SK-N-SH (cell line): ENCODE data around the gene ADAMTSL1. TPM values are rescaled to one million over a fixed set of nuclear protein-coding genes. Genes with fewer than 3 reads are reported as not detected.

ENCODE experiments used
- CTCF ChIA-PET: fragments of 300-600, 350-600 bp; formaldehyde crosslinking; extraction: SDS; loops from one replicate; lab custom pipeline; 2021; lab: Yijun Ruan, JAX
- POLR2A ChIA-PET: fragments of 350-600 bp; sonication (Branson Sonifier 250); formaldehyde crosslinking; extraction: SDS; loops from one replicate; lab custom pipeline; 2020; ENCODE audit warnings: antibody characterized with exemption, inconsistent platforms; lab: Yijun Ruan, JAX
- DNase-seq: peaks from one replicate; pipeline ENCODE4 v3.0.0; 2012
- H2AFZ ChIP-seq: fragments of 200-600 bp; sonication (generic); 2 replicates; pipeline ENCODE4 v1.8.1; 2016; ENCODE audit warnings: antibody characterized with exemption, mild to moderate bottlenecking, low read depth
- H3F3A ChIP-seq: fragments of 200-600 bp; sonication (generic); replicated peaks from 2 replicates; pipeline ENCODE3; 2016; ENCODE audit warnings: antibody characterized with exemption, mild to moderate bottlenecking; ENCODE audit not compliant: insufficient read depth
- H3K27ac ChIP-seq, 2 experiments: fragments of 200-500 bp in 1 of 2; fragments of 200-600 bp in 1 of 2; sonication (Bioruptor generic) in 1 of 2; sonication (generic), shearing (Covaris generic) in 1 of 2; 2 replicates each; pipeline versions ENCODE4 v1.5.1 to v1.6.1; 2014 to 2016; ENCODE audit warnings: low read depth in 2 of 2, inconsistent platforms in 1 of 2, low read length in 1 of 2, mild to moderate bottlenecking in 1 of 2, mixed read lengths in 1 of 2
- H3K27me3 ChIP-seq: fragments of 200-600 bp; sonication (generic), shearing (Covaris generic); 2 replicates; pipeline ENCODE4 v1.6.1; 2016; ENCODE audit warnings: mixed run types; ENCODE audit not compliant: insufficient read depth
- H3K36me3 ChIP-seq, 2 experiments: fragments of 200-500 bp in 1 of 2; fragments of 200-600 bp in 1 of 2; sonication (Bioruptor generic) in 1 of 2; sonication (generic) in 1 of 2; replicated peaks in 1 of 2; 2 replicates each; pipeline versions ENCODE3 to v1.5.1; 2014 to 2016; ENCODE audit warnings: low read length in 1 of 2, mild to moderate bottlenecking in 1 of 2; ENCODE audit not compliant: insufficient read depth in 2 of 2, control insufficient read depth in 1 of 2
- H3K4me1 ChIP-seq, 2 experiments: fragments of 200-500 bp in 1 of 2; fragments of 200-600 bp in 1 of 2; sonication (Bioruptor generic) in 1 of 2; sonication (generic), shearing (Covaris generic) in 1 of 2; 2 replicates each; pipeline versions ENCODE4 v1.5.1 to v1.6.1; 2014 to 2016; ENCODE audit warnings: low read depth in 1 of 2, low read length in 1 of 2, mixed run types in 1 of 2; ENCODE audit not compliant: insufficient read depth in 2 of 2, control insufficient read depth in 1 of 2
- H3K4me2 ChIP-seq: fragments of 200-600 bp; sonication (generic), shearing (Covaris generic); 2 replicates; pipeline ENCODE4 v1.6.1; 2017; ENCODE audit warnings: mixed run types
- H3K4me3 ChIP-seq, 2 experiments: fragments of 200-500 bp in 1 of 2; fragments of 200-600 bp in 1 of 2; sonication (Bioruptor generic) in 1 of 2; sonication (generic), shearing (Covaris generic) in 1 of 2; 2 replicates each; pipeline versions ENCODE4 v1.5.1 to v1.8.1; 2014 to 2016; ENCODE audit warnings: low read depth in 2 of 2, inconsistent platforms in 1 of 2, low read length in 1 of 2, mild to moderate bottlenecking in 1 of 2, mixed read lengths in 1 of 2, moderate library complexity in 1 of 2
- H3K79me2 ChIP-seq: fragments of 200-600 bp; sonication (generic); 2 replicates; pipeline ENCODE4 v1.8.1; 2017; ENCODE audit warnings: mild to moderate bottlenecking; ENCODE audit not compliant: insufficient read depth
- H3K9ac ChIP-seq: fragments of 200-600 bp; sonication (generic); 2 replicates; pipeline ENCODE4 v1.6.1; 2017; ENCODE audit warnings: mixed run types
- H3K9me2 ChIP-seq: fragments of 200-600 bp; sonication (generic); 2 replicates; pipeline ENCODE4 v1.6.1; 2017; ENCODE audit warnings: mixed run types
- H3K9me3 ChIP-seq: fragments of 200-600 bp; sonication (generic); 2 replicates; pipeline ENCODE4 v1.6.1; 2017; ENCODE audit warnings: mixed run types, mild to moderate bottlenecking, moderate library complexity
- H4K20me1 ChIP-seq: fragments of 200-600 bp; sonication (generic); 2 replicates; pipeline ENCODE4 v1.6.1; 2017; ENCODE audit warnings: mild to moderate bottlenecking, mixed run types; ENCODE audit not compliant: insufficient read depth
- ELF1 ChIP-seq: IDR thresholded peaks from 2 replicates; pipeline ENCODE4 v1.4.0; 2012
- FOXJ3 ChIP-seq: sonication (generic); formaldehyde crosslinking; IDR thresholded peaks from 2 replicates; pipeline ENCODE4 v1.5.1; 2020; ENCODE audit warnings: mild to moderate bottlenecking, missing genetic modification reagents
- FOXM1 ChIP-seq: IDR thresholded peaks from 2 replicates; pipeline ENCODE4 v1.4.0; 2012; ENCODE audit warnings: low read depth, mild to moderate bottlenecking
- JUND ChIP-seq: IDR thresholded peaks from 2 replicates; pipeline ENCODE4 v1.4.0; 2012
- MXI1 ChIP-seq: IDR thresholded peaks from 2 replicates; pipeline ENCODE4 v1.6.1; 2012; ENCODE audit warnings: mild to moderate bottlenecking, low read depth, low read length, improper control_type of control experiment
- NFIC ChIP-seq: IDR thresholded peaks from 2 replicates; pipeline ENCODE4 v1.4.0; 2012; ENCODE audit warnings: borderline replicate concordance
- NRF1 ChIP-seq: IDR thresholded peaks from 2 replicates; pipeline ENCODE4 v1.6.1; 2012; ENCODE audit warnings: low read depth, mild to moderate bottlenecking, low read length
- POLR2AphosphoS5 ChIP-seq: IDR thresholded peaks from 2 replicates; pipeline ENCODE4 v1.6.1; 2012; ENCODE audit warnings: low read depth, low read length
- RAD21 ChIP-seq: IDR thresholded peaks from 2 replicates; pipeline ENCODE4 v1.6.1; 2012; ENCODE audit warnings: mild to moderate bottlenecking, low read length
- RCOR1 ChIP-seq: fragments of 150-350 bp; IDR thresholded peaks from 2 replicates; pipeline ENCODE4 v1.6.1; 2017; ENCODE audit warnings: antibody characterized with exemption, low read length
- RFX5 ChIP-seq: IDR thresholded peaks from 2 replicates; pipeline ENCODE4 v1.6.1; 2012; ENCODE audit warnings: mild to moderate bottlenecking, improper control_type of control experiment, low read length
- SMC3 ChIP-seq: IDR thresholded peaks from 2 replicates; pipeline ENCODE4 v1.6.1; 2012; ENCODE audit warnings: low read depth, low read length, improper control_type of control experiment
- TAF1 ChIP-seq: IDR thresholded peaks from 2 replicates; pipeline ENCODE4 v1.6.1; 2012; ENCODE audit warnings: low read depth, mild to moderate bottlenecking, low read length, moderate library complexity, borderline replicate concordance
- TCF12 ChIP-seq: IDR thresholded peaks from 2 replicates; pipeline ENCODE4 v1.4.0; 2012
- TEAD4 ChIP-seq: IDR thresholded peaks from 2 replicates; pipeline ENCODE4 v1.4.0; 2012; ENCODE audit warnings: mild to moderate bottlenecking, borderline replicate concordance; ENCODE audit not compliant: insufficient read depth
- YY1 ChIP-seq: IDR thresholded peaks from 2 replicates; pipeline ENCODE4 v1.4.0; 2012; ENCODE audit warnings: low read depth, mild to moderate bottlenecking
- WGBS: methylation state at CpG from one replicate; pipeline ENCODE4 v1.1.6; 2017; ENCODE audit warnings: low lambda C conversion rate; 5-methylcytosine and 5-hydroxymethylcytosine counted together
- polyA plus RNA-seq, 3 experiments: library from polyadenylated mRNA; depleted of rRNA; stranded (reverse); fragments of >200 nt; gene quantifications; 2 replicates each; pipeline ENCODE4 v1.2.3, GENCODE V29; 2012
- TF ChIP-seq, protein P1 (sequence below): IDR thresholded peaks from 2 replicates; pipeline ENCODE4 v1.4.0; 2012; ENCODE audit warnings: low read depth, borderline replicate concordance
- TF ChIP-seq, protein P2 (sequence below): IDR thresholded peaks from 2 replicates; pipeline ENCODE4; 2012
- TF ChIP-seq, protein P3 (sequence below): fragments of 200-600 bp; sonication (generic); IDR thresholded peaks from 2 replicates; pipeline ENCODE4 v1.6.1; 2017; ENCODE audit warnings: antibody characterized with exemption, mild to moderate bottlenecking, moderate library complexity
- TF ChIP-seq, protein P4 (sequence below): IDR thresholded peaks from 2 replicates; pipeline ENCODE4 v1.4.0; 2012; ENCODE audit warnings: low read depth
- TF ChIP-seq, protein P5 (sequence below): fragments of 150-350 bp; IDR thresholded peaks from 2 replicates; pipeline ENCODE4 v1.6.1; 2016; ENCODE audit warnings: mild to moderate bottlenecking, low read depth, low read length
- TF ChIP-seq, protein P6 (sequence below): IDR thresholded peaks from 2 replicates; pipeline ENCODE4 v1.6.1; 2012; ENCODE audit warnings: mild to moderate bottlenecking, low read depth, low read length, moderate library complexity

The ADAMTSL1 gene
- polyA plus RNA-seq, 1 of the 3 experiments (the other 2 are of a cell fraction): 114 TPM

DNA sequence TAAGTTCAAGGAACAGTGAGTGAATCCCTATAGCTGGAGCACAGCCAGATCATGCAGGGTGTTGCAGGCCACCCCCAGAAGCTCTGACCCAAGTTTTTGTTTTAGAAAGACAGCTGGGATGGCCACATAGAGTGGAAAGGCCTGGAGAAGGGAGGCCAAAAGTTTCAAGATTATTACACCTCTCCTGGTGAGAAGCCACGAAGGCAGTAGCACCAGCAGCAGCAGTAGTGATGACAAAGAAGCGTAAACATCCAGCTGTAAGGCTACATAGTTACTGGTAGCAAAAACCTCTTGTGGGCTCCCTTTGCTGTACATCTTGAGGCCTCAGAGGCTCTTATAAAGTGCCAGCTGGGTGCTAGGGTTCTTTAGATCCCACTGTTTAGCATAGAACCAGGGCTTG, 11.8 kb downstream of the ADAMTSL1 start:
- no peak overlapping the region for H2AFZ ChIP-seq
- no peaks in the 10 kb centered on the region for H3K9me2 ChIP-seq
- H3K36me3 ChIP-seq: peaks cover 0 to 41% of the 10 kb centered on the region in 2 experiments
- H3K9ac ChIP-seq: no peak overlapping the region
- H3K9me3 ChIP-seq: no peaks in the 10 kb centered on the region
- H3K4me3 ChIP-seq: no peak overlapping the region
- peak overlapping the region in 1 of 2 experiments; percentile 100; a peak in 2 of 4 replicates for H3K27ac ChIP-seq
- no peak overlapping the region for H3K4me2 ChIP-seq
- peaks cover 2 to 27% of the 10 kb centered on the region in 2 experiments for H3K4me1 ChIP-seq
- TF ChIP-seq FOXM1: no peak
- no peak for TF ChIP-seq SMC3
- TF ChIP-seq, protein P1, sequence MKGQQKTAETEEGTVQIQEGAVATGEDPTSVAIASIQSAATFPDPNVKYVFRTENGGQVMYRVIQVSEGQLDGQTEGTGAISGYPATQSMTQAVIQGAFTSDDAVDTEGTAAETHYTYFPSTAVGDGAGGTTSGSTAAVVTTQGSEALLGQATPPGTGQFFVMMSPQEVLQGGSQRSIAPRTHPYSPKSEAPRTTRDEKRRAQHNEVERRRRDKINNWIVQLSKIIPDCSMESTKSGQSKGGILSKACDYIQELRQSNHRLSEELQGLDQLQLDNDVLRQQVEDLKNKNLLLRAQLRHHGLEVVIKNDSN: no peak
- no peak for TF ChIP-seq TEAD4
- TF ChIP-seq RFX5: no peak
- TF ChIP-seq TCF12: no peak
- no peak for TF ChIP-seq MXI1
- TF ChIP-seq NFIC: no peak
- no peak for TF ChIP-seq NRF1
- TF ChIP-seq, protein P2, sequence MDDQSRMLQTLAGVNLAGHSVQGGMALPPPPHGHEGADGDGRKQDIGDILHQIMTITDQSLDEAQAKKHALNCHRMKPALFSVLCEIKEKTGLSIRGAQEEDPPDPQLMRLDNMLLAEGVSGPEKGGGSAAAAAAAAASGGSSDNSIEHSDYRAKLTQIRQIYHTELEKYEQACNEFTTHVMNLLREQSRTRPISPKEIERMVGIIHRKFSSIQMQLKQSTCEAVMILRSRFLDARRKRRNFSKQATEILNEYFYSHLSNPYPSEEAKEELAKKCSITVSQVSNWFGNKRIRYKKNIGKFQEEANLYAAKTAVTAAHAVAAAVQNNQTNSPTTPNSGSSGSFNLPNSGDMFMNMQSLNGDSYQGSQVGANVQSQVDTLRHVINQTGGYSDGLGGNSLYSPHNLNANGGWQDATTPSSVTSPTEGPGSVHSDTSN: no peak
- TF ChIP-seq YY1: no peak
- TF ChIP-seq, protein P3, sequence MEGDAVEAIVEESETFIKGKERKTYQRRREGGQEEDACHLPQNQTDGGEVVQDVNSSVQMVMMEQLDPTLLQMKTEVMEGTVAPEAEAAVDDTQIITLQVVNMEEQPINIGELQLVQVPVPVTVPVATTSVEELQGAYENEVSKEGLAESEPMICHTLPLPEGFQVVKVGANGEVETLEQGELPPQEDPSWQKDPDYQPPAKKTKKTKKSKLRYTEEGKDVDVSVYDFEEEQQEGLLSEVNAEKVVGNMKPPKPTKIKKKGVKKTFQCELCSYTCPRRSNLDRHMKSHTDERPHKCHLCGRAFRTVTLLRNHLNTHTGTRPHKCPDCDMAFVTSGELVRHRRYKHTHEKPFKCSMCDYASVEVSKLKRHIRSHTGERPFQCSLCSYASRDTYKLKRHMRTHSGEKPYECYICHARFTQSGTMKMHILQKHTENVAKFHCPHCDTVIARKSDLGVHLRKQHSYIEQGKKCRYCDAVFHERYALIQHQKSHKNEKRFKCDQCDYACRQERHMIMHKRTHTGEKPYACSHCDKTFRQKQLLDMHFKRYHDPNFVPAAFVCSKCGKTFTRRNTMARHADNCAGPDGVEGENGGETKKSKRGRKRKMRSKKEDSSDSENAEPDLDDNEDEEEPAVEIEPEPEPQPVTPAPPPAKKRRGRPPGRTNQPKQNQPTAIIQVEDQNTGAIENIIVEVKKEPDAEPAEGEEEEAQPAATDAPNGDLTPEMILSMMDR: no peak
- H3F3A ChIP-seq: peaks cover 53% of the 10 kb centered on the region
- H3K79me2 ChIP-seq: peaks cover 83% of the 10 kb centered on the region
- ChIA-PET CTCF (no interaction called here), POLR2A (no interaction called here)
- WGBS: 100% methylated on average over 2 of the region's 2 CpGs
- H3K27me3 ChIP-seq: no peaks in the 10 kb centered on the region
- no peak for DNase-seq
- H4K20me1 ChIP-seq: no peaks in the 10 kb centered on the region

DNA sequence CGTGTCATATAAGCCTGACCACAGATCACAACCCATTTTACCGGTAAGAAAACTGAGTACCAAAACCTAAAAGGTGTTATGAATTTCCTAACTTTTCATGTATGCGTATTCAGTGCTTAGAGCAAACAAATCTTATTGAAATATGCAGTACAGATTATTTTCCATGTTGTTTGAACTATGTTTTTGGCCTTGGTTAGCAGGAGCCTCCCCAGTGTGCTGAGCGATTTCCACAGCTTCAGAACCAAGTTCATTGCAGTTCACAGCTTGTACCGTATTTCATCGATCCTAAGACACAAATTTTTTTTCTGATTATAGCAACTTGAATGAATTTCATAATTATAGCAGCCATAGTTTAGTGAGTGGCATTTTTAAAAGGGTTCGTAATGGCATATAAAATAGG, 13.7 kb downstream of the ADAMTSL1 start:
- Histone ChIP-seq H2AFZ (no peak overlapping the region), H3K9me3 (no peaks in the 10 kb centered on the region), H3K36me3 (peaks cover 0 to 28% of the 10 kb centered on the region in 2 experiments), H3K9me2 (no peaks in the 10 kb centered on the region), H3K9ac (no peak overlapping the region), H3F3A (peaks cover 66% of the 10 kb centered on the region), H3K4me3 (no peak overlapping the region), H3K79me2 (peaks cover 77% of the 10 kb centered on the region), H4K20me1 (no peaks in the 10 kb centered on the region), H3K27ac (peak overlapping the region in 1 of 2 experiments; percentile 100; a peak in 2 of 4 replicates), H3K4me2 (no peak overlapping the region), H3K4me1 (peaks cover 4 to 39% of the 10 kb centered on the region in 2 experiments), H3K27me3 (no peaks in the 10 kb centered on the region)
- POLR2A ChIA-PET: no interaction called here
- 89% methylated on average over 7 of the region's 7 CpGs for WGBS
- CTCF ChIA-PET: interaction anchor here (0.6 kb wide), 1 partner anchor 25 kb away, joined by 3 read pairs; no protein-coding TSS in a partner anchor
- no peak for DNase-seq
- TF ChIP-seq, protein P4, sequence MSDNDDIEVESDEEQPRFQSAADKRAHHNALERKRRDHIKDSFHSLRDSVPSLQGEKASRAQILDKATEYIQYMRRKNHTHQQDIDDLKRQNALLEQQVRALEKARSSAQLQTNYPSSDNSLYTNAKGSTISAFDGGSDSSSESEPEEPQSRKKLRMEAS: no peak
- TF ChIP-seq, protein P5, sequence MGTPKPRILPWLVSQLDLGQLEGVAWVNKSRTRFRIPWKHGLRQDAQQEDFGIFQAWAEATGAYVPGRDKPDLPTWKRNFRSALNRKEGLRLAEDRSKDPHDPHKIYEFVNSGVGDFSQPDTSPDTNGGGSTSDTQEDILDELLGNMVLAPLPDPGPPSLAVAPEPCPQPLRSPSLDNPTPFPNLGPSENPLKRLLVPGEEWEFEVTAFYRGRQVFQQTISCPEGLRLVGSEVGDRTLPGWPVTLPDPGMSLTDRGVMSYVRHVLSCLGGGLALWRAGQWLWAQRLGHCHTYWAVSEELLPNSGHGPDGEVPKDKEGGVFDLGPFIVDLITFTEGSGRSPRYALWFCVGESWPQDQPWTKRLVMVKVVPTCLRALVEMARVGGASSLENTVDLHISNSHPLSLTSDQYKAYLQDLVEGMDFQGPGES: no peak
- TF ChIP-seq TAF1: no peak
- TF ChIP-seq RAD21: no peak
- no peak for TF ChIP-seq ELF1
- TF ChIP-seq TCF12: no peak
- TF ChIP-seq FOXM1: no peak
- TF ChIP-seq RFX5: no peak
- TF ChIP-seq JUND: no peak
- no peak for TF ChIP-seq RCOR1
- no peak for TF ChIP-seq FOXJ3 (CRISPR knock-in tag)
- TF ChIP-seq, protein P6, sequence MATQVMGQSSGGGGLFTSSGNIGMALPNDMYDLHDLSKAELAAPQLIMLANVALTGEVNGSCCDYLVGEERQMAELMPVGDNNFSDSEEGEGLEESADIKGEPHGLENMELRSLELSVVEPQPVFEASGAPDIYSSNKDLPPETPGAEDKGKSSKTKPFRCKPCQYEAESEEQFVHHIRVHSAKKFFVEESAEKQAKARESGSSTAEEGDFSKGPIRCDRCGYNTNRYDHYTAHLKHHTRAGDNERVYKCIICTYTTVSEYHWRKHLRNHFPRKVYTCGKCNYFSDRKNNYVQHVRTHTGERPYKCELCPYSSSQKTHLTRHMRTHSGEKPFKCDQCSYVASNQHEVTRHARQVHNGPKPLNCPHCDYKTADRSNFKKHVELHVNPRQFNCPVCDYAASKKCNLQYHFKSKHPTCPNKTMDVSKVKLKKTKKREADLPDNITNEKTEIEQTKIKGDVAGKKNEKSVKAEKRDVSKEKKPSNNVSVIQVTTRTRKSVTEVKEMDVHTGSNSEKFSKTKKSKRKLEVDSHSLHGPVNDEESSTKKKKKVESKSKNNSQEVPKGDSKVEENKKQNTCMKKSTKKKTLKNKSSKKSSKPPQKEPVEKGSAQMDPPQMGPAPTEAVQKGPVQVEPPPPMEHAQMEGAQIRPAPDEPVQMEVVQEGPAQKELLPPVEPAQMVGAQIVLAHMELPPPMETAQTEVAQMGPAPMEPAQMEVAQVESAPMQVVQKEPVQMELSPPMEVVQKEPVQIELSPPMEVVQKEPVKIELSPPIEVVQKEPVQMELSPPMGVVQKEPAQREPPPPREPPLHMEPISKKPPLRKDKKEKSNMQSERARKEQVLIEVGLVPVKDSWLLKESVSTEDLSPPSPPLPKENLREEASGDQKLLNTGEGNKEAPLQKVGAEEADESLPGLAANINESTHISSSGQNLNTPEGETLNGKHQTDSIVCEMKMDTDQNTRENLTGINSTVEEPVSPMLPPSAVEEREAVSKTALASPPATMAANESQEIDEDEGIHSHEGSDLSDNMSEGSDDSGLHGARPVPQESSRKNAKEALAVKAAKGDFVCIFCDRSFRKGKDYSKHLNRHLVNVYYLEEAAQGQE: no peak
- no peak for TF ChIP-seq POLR2AphosphoS5
- no peak for TF ChIP-seq TEAD4
- TF ChIP-seq SMC3: no peak
